Nephron progenitor cell (in vitro differentiated cells): ENCODE data around the gene SEC63.
"Not testable (repeated sequence)": the region's sequence is repeated elsewhere in the genome, so short reads cannot be mapped to it uniquely, and the experiment has no call there.

ENCODE experiments used
- DNase-seq: peaks from one replicate; pipeline ENCODE4 v3.0.0; 2021
- H3K27ac Mint-ChIP-seq: 2 replicates; pipeline ENCODE4 v1.8.0; 2021; ENCODE audit warnings: mild to moderate bottlenecking, moderate library complexity, mixed read lengths
- H3K27me3 Mint-ChIP-seq: 2 replicates; pipeline ENCODE4 v1.8.0; 2021; ENCODE audit warnings: mild to moderate bottlenecking, low read depth, mixed read lengths; ENCODE audit not compliant: poor library complexity
- H3K36me3 Mint-ChIP-seq: 2 replicates; pipeline ENCODE4 v1.8.0; 2021; ENCODE audit warnings: low read depth, mixed read lengths
- H3K4me1 Mint-ChIP-seq: 2 replicates; pipeline ENCODE4 v1.8.0; 2021; ENCODE audit warnings: mixed read lengths
- H3K4me3 Mint-ChIP-seq: 2 replicates; pipeline ENCODE4 v1.8.0; 2021; ENCODE audit warnings: mild to moderate bottlenecking, moderate library complexity, mixed read lengths
- H3K9me3 Mint-ChIP-seq: 2 replicates; pipeline ENCODE4 v1.8.0; 2021; ENCODE audit warnings: mild to moderate bottlenecking, moderate library complexity, mixed read lengths
- CTCF ChIP-seq: fragments of 200-600 bp; sonication (generic); IDR thresholded peaks from 2 replicates; pipeline ENCODE4 v1.5.0; 2021; ENCODE audit warnings: antibody characterized with exemption

SEC63 gene

GRCh38 chr6:107968081-107968480 lies 10.1 kb upstream of the SEC63 start:
- TF ChIP-seq CTCF, result no peak
- DNase-seq, result no peak
- H3K36me3 Mint-ChIP-seq, result no peaks in the 10 kb centered on the region
- H3K4me1 Mint-ChIP-seq, result peaks cover 4% of the 10 kb centered on the region
- H3K27ac Mint-ChIP-seq, result no peak overlapping the region
- peaks cover 4% of the 10 kb centered on the region for H3K27me3 Mint-ChIP-seq
- H3K4me3 Mint-ChIP-seq, result no peak overlapping the region
- peaks cover 5% of the 10 kb centered on the region for H3K9me3 Mint-ChIP-seq

GRCh38 chr6:107965746-107966145 lies 7.7 kb upstream of the SEC63 start:
- peaks cover 5% of the 10 kb centered on the region for H3K9me3 Mint-ChIP-seq
- DNase-seq, result no peak
- no peak overlapping the region for H3K4me3 Mint-ChIP-seq
- no peak for TF ChIP-seq CTCF
- no peak overlapping the region for H3K27ac Mint-ChIP-seq
- no peaks in the 10 kb centered on the region for H3K27me3 Mint-ChIP-seq
- no peaks in the 10 kb centered on the region for H3K36me3 Mint-ChIP-seq
- H3K4me1 Mint-ChIP-seq, result peaks cover 4% of the 10 kb centered on the region

- TF ChIP-seq CTCF, result no peak
- no peak overlapping the region for H3K27ac Mint-ChIP-seq
- H3K36me3 Mint-ChIP-seq, result no peaks in the 10 kb centered on the region
- H3K4me1 Mint-ChIP-seq, result no peaks in the 10 kb centered on the region
- H3K27me3 Mint-ChIP-seq, result peaks cover 7% of the 10 kb centered on the region
- H3K9me3 Mint-ChIP-seq, result peaks cover 5% of the 10 kb centered on the region
- DNase-seq, result no peak
- H3K4me3 Mint-ChIP-seq, result no peak overlapping the region
These were observed 4.7 kb upstream of the SEC63 start for GRCh38 chr6:107962723-107963122.

- Mint-ChIP-seq H3K36me3 (peaks cover 20% of the 10 kb centered on the region), H3K27ac (no peak overlapping the region), H3K4me3 (no peak overlapping the region), H3K9me3 (peaks cover 23% of the 10 kb centered on the region), H3K27me3 (peaks cover 7% of the 10 kb centered on the region), H3K4me1 (peaks cover 20% of the 10 kb centered on the region)
- TF ChIP-seq CTCF, result no peak
- DNase-seq, result peak; percentile 5
These were observed 1.4 kb upstream of the SEC63 start for GRCh38 chr6:107959392-107959791.

GRCh38 chr6:107958689-107959362 lies 818 bp upstream of the SEC63 start:
- peaks cover 20% of the 10 kb centered on the region for H3K4me1 Mint-ChIP-seq
- not testable (repeated sequence) for H3K27ac Mint-ChIP-seq, DNase-seq, H3K27me3 Mint-ChIP-seq
- peak overlapping the region; percentile 99 for H3K4me3 Mint-ChIP-seq
- H3K36me3 Mint-ChIP-seq, result peaks cover 25% of the 10 kb centered on the region
- peaks cover 23% of the 10 kb centered on the region for H3K9me3 Mint-ChIP-seq

- Mint-ChIP-seq H3K27me3 (peaks cover 7% of the 10 kb centered on the region), H3K27ac (peak overlapping the region; percentile 98), H3K4me1 (peaks cover 20% of the 10 kb centered on the region), H3K4me3 (peak overlapping the region; percentile 99), H3K36me3 (peaks cover 35% of the 10 kb centered on the region), H3K9me3 (peaks cover 25% of the 10 kb centered on the region)
- peak; percentile 59 for DNase-seq
- TF ChIP-seq CTCF, result no peak
These were observed 600 bp downstream of the SEC63 start for GRCh38 chr6:107957308-107957908.
